Measurements from ENCODE around the gene NLGN3. TPM values are rescaled to one million over a fixed set of nuclear protein-coding genes. Genes with fewer than 3 reads are reported as not detected.

The NLGN3 gene
- total and polyA plus RNA-seq, 9 donors = 2.1 to 10.9 (median 5.2) TPM

GRCh38 chrX:71117358-71117757, 27.3 kb upstream of the NLGN3 start:
- 78 to 85% (median 85%) methylated on average over 10 of the region's 10 CpGs for WGBS, 3 donors
- intact Hi-C loops (cut with DNase I) = no loop called here
- peaks cover 4% of the 10 kb centered on the region for H3K4me1 ChIP-seq (ENCODE audit: insufficient read depth)
- no peaks in the 10 kb centered on the region for H3K36me3 ChIP-seq
- no peak for DNase-seq
- H3K27me3 ChIP-seq = no peaks in the 10 kb centered on the region
- TF ChIP-seq POLR2A (IDR thresholded peaks at IDR 0.05) (no peak), CTCF (IDR thresholded peaks at IDR 0.05) (no peak), EP300 (IDR thresholded peaks at IDR 0.05) (no peak)
- H3K27ac ChIP-seq = no peak overlapping the region
- H3K9me3 ChIP-seq = no peaks in the 10 kb centered on the region
- H3K4me3 ChIP-seq = peak overlapping the region; percentile 66

GRCh38 chrX:71118032-71118984, 26.3 kb upstream of the NLGN3 start, which contains the start of gene MED12:
MED12 (plus strand) TSS chrX:71118596; CDS start chrX:71118755, 159 bp downstream.
- intact Hi-C loops (cut with DNase I) = no loop called here
- H3K36me3 ChIP-seq = no peaks in the 10 kb centered on the region
- 25 to 38% (median 25%) methylated on average over 53 to 56 of the region's 56 CpGs for WGBS, 3 donors

GRCh38 chrX:71118985-71119535, 25.6 kb upstream of the NLGN3 start:
- H3K4me1 ChIP-seq (ENCODE audit: insufficient read depth) = peaks cover 4% of the 10 kb centered on the region
- TF ChIP-seq EP300 (IDR thresholded peaks at IDR 0.05) = no peak
- TF ChIP-seq POLR2A (IDR thresholded peaks at IDR 0.05) = no peak
- TF ChIP-seq CTCF (IDR thresholded peaks at IDR 0.05) = no peak
- WGBS, 3 donors = 31 to 48% (median 32%) methylated on average over 17 of the region's 17 CpGs
- H3K27me3 ChIP-seq = no peaks in the 10 kb centered on the region
- H3K4me3 ChIP-seq = peak overlapping the region; percentile 66
- peak overlapping the region; percentile 70 to 72 for H3K27ac ChIP-seq
- no peak for DNase-seq
- H3K9me3 ChIP-seq = no peaks in the 10 kb centered on the region
- H3K36me3 ChIP-seq = no peaks in the 10 kb centered on the region
- intact Hi-C loops (cut with DNase I) = no loop called here

More at GRCh38 chrX:71118032-71118984, 26.3 kb upstream of the NLGN3 start, which contains the start of gene MED12:
- Histone ChIP-seq H3K9me3 (no peaks in the 10 kb centered on the region), H3K27me3 (no peaks in the 10 kb centered on the region), H3K27ac (peak within 1 kb of the TSS; percentile 70 to 72), H3K4me3 (peak within 1 kb of the TSS; percentile 66), H3K4me1 (ENCODE audit: insufficient read depth) (peaks cover 4% of the 10 kb centered on the region)
- peak; percentile 87 to 94 (median 91) for DNase-seq
- TF ChIP-seq POLR2A (IDR thresholded peaks at IDR 0.05) = no peak
- no peak for TF ChIP-seq EP300 (IDR thresholded peaks at IDR 0.05)
- no peak for TF ChIP-seq CTCF (IDR thresholded peaks at IDR 0.05)

- Histone ChIP-seq H3K27ac (no peak overlapping the region), H3K4me1 (ENCODE audit: insufficient read depth) (no peaks in the 10 kb centered on the region), H3K27me3 (no peaks in the 10 kb centered on the region), H3K36me3 (no peaks in the 10 kb centered on the region), H3K4me3 (no peak overlapping the region), H3K9me3 (no peaks in the 10 kb centered on the region)
- intact Hi-C loops (cut with DNase I) = no loop called here
- no peak for DNase-seq
- 63 to 74% (median 72%) methylated on average over 12 of the region's 12 CpGs for WGBS, 3 donors
- TF ChIP-seq CTCF (IDR thresholded peaks at IDR 0.05) = no peak
- TF ChIP-seq POLR2A (IDR thresholded peaks at IDR 0.05) = no peak
- no peak for TF ChIP-seq EP300 (IDR thresholded peaks at IDR 0.05)
Observed at GRCh38 chrX:71128166-71128833, 16.3 kb upstream of the NLGN3 start.
